ENCODE data around the gene DNAI1.

DNAI1 gene

DNA sequence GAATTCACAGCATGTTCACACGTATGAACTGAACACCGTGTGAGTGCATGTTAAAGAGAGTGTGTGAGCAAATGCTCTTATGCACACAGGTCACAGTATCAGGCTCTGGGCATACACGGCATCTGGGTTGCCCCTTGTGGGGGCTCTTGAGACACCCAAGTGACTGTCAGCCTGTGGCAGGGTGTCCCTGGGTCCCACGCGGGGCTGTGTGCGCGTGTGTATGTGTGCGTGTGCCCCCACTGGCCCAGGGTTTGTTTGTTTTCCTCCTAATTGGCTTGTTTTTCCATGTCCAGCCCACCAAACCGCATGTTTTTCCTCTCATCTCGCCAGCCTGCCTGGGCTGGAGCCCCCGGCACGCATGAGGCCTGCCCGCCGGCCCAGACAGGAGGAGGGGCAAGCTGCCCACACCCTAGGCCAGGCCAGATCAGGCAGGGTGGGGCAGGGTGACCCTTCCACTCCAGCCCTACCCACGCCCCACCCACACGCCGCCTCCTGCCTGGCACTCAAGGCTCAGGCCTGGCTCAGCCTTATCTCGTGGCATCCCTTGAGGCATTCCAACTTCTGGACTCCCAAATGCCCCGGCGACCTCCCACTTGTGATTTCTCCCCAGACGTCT, 102.1 kb downstream of the DNAI1 start:
- DNase-seq, result no peak

DNA sequence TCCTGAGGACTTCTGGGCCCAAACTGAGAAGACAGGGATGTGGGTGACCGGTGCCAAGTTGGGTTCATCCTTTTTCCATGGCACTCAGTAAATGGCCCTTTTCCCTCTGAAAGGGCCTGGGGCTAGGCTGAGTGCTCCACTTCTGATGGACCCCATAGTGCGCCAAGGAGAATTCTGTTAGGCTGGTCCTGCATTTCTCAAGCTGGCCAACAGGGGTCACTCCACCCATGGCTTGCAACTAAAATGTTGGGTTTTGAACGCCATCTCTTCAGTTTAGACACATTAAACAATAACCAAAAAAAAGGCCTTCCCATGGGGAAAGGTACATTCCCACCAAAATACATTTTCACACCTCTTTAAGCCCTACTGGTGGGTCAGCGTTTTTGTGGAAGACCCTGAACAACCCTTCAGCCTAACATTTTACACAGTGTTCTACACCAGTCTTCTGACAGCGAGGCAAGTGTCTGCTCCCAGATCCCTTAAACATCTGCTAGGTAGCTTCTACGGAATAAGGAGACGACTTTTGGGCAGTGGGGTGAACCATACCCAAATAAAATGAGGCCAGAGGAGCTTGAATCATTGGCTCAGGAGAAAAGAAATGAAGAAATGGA, 103.6 kb downstream of the DNAI1 start:
- DNase-seq, result no peak

DNA sequence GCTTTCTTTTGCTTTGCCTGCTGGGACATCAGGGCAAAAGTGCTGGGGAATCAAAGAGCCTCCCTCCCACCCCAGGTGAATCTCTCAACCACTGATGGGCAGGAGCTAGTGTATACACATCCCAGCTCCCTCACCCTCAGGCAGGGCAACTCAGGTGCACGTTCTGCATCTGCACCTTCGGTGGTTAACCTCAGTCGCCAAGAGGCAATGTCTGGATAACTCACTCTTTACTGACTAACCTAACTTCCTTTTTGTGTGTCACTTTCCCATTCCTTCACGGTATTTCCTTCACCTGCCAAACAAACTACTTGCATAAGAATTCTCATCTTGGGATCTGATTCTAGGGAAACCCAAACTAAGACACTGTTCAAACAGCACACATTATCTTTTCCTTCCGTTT, 104.7 kb downstream of the DNAI1 start:
- no peak for DNase-seq

DNA sequence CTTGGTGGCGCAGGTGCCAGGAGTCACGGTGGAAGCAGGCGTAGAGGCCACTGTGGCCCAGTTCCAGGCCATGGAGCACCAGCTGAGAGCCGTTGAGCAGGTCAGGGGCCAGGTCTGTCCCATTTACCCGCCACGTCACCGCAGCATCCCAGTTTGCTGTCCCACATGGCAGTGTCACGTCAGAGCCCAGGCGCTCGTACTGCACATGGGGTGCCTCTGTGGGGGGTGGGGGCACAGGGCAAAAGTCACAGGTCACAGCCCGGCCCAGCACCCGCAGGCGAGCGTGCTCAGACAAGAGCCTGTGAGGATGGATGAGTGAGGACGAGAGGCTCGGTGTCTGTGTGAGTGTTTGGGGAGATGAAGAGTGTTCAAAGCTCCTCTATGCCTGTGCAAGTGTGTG, 106.0 kb downstream of the DNAI1 start:
- DNase-seq, result no peak

DNA sequence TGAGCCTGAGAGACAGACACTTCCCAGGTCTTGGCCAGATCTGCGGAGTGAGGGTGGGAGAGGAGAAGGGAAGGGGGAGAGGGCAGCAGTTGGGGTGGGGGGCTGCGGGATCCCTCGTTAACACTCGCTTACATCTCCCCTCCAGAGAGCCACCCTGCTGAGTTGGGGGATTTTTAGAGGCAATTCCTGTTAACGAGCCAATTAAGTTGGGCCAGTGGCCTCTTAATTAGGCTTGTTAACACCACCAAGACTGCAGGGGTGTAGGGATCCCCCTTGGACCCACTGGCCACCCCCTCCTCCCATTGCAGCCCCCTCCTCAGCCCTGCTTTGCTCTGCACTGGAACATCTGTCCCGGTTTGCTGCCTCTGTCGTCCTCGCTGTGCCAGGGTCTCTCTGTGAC, 107.3 kb downstream of the DNAI1 start:
- DNase-seq, result no peak

DNA sequence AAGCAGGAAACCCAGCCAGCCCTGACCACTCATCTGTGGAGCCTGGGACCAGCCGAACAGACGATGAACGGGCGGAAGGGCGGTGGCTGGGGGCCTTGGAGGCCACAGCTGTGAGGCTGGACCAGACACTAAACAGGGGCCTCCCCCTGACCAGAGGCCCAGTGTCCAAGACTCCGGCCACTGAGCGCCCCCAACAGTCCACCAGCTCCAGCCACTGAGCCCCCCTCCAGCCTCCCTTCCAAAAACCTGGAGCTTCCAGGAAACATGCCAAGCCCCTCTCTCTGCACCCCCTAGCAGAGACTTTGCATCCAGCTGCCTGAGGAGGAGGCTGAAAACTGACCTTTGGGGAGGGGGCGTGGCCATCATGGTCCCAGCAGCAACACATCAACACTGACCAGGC, 107.7 kb downstream of the DNAI1 start:
- DNase-seq, result no peak

DNA sequence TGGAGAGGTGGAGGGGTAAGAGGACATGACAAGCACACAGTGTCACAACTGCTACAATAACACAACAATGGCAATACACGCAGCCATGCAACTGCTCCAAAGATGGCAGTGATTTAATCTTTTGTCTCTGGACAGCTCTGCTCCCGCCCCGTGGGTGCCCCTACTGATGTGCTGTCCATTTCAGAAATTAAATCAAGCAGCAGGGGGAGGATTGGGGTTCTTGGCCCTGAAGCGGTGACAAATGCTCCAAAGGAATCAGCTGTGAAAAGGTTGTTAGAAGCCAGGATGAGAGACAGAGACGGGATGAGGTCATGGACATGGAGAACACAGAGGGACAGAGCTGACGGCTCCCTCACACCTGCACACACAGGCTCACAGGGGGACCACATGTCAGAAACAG, 108.4 kb downstream of the DNAI1 start:
- no peak for DNase-seq

DNA sequence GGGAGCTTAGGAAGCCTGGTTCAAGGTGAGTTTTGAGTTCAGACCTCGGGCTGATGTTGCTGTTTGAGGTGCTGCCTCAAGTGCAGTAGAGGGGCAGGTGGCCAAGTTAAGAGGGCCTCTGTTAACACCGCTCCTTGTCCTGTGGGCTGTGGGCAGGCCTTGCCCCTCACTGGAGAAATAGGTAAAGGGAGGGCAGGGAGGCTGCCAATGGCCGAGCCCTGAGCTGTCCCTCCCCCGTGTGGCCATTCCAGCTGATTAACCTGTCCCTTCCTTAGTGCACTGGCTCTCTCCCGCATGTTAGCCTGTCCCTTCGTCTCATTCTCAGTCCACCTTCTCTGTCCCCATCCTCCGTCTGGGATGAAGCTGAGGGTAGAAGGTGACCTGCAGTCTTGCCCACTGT, 109.5 kb downstream of the DNAI1 start:
- no peak for DNase-seq

DNA sequence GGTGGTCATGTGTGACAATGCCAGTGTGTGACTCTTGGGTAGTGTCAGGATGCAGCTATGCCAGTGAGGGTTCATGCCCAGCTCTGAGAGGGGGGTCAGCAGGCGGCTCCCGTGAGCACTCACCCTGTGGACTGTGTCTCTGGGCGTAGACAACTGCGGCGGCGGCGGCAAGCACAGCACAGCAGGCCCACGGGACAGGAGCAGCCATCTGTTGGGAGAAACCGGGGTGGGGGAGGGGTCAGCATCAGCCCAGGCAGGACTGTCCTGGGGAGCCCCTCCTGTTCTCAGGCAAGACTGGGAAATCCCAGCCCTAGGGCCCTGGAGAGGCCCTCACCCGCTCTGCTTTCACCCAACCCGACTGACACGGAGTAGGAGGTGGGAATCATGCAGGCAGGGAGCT, 110.2 kb downstream of the DNAI1 start:
- DNase-seq, result no peak

DNA sequence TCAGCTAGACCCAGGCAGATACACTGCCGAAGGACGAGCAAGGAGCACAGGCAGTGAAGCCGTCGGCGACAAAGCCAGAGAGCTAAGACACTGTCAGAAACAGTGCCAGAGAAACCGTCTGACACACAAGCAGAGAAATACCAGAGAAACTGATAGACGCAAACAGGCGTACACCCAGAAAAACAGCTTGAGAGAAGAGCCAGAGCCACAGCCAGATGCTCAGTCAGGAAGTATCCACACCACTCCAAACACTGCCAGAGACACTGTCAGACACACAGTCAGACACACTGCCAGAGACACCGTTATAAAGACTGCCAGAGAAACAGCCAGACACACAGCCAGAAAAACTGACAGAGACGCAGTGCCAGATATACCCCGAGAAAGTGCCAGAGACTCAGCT, 111.8 kb downstream of the DNAI1 start:
- DNase-seq, result no peak
